Measurements from ENCODE around the gene RSRC2. TPM values are rescaled to one million over a fixed set of nuclear protein-coding genes. Genes with fewer than 3 reads are reported as not detected.

Gene RSRC2
- total and polyA plus RNA-seq, 9 of the 15 experiments (the other 6 are each of a cell fraction or from before 2014, with no cell fraction given): 52.6 to 123 (median 80.3) TPM

DNA sequence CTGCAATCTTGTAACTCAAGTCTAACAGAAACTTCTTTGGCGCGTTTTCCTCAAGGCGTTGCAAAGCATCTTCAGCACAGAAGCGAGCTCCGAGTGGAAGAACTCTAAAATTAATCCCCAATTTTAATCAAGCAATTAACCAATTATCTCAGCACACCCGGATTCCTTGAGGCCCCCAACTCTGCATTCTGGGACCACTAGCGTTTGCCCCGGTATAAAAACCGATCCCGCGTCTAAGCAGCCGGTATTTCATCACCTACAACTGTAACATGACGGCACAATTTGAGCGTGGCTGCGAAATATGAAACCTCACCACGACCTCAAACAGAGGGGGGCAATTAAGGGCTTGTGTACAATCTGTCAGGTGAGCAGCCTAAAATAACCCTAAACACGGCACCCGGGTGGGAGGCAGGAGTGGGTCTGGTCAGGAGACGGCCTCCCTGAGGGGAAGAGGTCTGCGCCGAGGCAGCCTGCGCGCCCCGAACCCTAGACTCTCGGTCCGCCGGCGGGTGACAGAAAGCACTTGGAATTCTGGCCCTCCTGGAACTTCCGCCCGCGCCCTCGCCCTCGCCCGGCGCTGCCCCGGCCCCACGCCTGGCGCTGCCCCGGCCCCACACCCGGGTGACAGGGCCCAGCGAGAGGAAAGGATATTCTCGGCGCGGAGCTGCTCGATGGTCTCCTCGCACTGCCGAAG, 26.6 kb downstream of the RSRC2 start (continued):
- no peak for TF ChIP-seq U2AF2 (optimal IDR thresholded peaks at IDR 0.05; ENCODE audit: low read depth, low read length)
- TF ChIP-seq EP400 (IDR thresholded peaks at IDR 0.05): peak; percentile 84
- no peak for TF ChIP-seq NR2C1 (IDR thresholded peaks at IDR 0.05)
- TF ChIP-seq NR2C1 (tag; IDR thresholded peaks at IDR 0.05): no peak
- TF ChIP-seq, protein P1, sequence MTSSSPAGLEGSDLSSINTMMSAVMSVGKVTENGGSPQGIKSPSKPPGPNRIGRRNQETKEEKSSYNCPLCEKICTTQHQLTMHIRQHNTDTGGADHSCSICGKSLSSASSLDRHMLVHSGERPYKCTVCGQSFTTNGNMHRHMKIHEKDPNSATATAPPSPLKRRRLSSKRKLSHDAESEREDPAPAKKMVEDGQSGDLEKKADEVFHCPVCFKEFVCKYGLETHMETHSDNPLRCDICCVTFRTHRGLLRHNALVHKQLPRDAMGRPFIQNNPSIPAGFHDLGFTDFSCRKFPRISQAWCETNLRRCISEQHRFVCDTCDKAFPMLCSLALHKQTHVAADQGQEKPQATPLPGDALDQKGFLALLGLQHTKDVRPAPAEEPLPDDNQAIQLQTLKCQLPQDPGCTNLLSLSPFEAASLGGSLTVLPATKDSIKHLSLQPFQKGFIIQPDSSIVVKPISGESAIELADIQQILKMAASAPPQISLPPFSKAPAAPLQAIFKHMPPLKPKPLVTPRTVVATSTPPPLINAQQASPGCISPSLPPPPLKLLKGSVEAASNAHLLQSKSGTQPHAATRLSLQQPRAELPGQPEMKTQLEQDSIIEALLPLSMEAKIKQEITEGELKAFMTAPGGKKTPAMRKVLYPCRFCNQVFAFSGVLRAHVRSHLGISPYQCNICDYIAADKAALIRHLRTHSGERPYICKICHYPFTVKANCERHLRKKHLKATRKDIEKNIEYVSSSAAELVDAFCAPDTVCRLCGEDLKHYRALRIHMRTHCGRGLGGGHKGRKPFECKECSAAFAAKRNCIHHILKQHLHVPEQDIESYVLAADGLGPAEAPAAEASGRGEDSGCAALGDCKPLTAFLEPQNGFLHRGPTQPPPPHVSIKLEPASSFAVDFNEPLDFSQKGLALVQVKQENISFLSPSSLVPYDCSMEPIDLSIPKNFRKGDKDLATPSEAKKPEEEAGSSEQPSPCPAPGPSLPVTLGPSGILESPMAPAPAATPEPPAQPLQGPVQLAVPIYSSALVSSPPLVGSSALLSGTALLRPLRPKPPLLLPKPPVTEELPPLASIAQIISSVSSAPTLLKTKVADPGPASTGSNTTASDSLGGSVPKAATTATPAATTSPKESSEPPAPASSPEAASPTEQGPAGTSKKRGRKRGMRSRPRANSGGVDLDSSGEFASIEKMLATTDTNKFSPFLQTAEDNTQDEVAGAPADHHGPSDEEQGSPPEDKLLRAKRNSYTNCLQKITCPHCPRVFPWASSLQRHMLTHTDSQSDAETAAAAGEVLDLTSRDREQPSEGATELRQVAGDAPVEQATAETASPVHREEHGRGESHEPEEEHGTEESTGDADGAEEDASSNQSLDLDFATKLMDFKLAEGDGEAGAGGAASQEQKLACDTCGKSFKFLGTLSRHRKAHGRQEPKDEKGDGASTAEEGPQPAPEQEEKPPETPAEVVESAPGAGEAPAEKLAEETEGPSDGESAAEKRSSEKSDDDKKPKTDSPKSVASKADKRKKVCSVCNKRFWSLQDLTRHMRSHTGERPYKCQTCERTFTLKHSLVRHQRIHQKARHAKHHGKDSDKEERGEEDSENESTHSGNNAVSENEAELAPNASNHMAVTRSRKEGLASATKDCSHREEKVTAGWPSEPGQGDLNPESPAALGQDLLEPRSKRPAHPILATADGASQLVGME (CRISPR knock-in tag; IDR thresholded peaks at IDR 0.05): no peak
- no peak for TF ChIP-seq RBM34 (IDR thresholded peaks at IDR 0.05; ENCODE audit: borderline replicate concordance, insufficient read depth, low read length)
- no peak for TF ChIP-seq ZNF586 (CRISPR knock-in tag; conservative IDR thresholded peaks at IDR 0.05)
- TF ChIP-seq SRSF7 (optimal IDR thresholded peaks at IDR 0.05; ENCODE audit: low read depth, low read length): no peak
- TF ChIP-seq, protein P2, sequence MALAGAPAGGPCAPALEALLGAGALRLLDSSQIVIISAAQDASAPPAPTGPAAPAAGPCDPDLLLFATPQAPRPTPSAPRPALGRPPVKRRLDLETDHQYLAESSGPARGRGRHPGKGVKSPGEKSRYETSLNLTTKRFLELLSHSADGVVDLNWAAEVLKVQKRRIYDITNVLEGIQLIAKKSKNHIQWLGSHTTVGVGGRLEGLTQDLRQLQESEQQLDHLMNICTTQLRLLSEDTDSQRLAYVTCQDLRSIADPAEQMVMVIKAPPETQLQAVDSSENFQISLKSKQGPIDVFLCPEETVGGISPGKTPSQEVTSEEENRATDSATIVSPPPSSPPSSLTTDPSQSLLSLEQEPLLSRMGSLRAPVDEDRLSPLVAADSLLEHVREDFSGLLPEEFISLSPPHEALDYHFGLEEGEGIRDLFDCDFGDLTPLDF (CRISPR knock-in tag; IDR thresholded peaks at IDR 0.05): no peak
- TF ChIP-seq C11orf30 (IDR thresholded peaks at IDR 0.05; ENCODE audit: low read depth): peak; percentile 33; the same call in 1 of the 2 replicates
- no peak for TF ChIP-seq KLF13 (tag; IDR thresholded peaks at IDR 0.05; ENCODE audit: borderline replicate concordance, low read depth)
- TF ChIP-seq CREM (IDR thresholded peaks at IDR 0.05; ENCODE audit: low read depth): peak; percentile 79
- TF ChIP-seq, protein P3, sequence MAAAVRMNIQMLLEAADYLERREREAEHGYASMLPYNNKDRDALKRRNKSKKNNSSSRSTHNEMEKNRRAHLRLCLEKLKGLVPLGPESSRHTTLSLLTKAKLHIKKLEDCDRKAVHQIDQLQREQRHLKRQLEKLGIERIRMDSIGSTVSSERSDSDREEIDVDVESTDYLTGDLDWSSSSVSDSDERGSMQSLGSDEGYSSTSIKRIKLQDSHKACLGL (CRISPR knock-in tag; IDR thresholded peaks at IDR 0.05; ENCODE audit: borderline replicate concordance, poor library complexity, severe bottlenecking): no peak
- TF ChIP-seq, protein P4, sequence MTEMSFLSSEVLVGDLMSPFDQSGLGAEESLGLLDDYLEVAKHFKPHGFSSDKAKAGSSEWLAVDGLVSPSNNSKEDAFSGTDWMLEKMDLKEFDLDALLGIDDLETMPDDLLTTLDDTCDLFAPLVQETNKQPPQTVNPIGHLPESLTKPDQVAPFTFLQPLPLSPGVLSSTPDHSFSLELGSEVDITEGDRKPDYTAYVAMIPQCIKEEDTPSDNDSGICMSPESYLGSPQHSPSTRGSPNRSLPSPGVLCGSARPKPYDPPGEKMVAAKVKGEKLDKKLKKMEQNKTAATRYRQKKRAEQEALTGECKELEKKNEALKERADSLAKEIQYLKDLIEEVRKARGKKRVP (CRISPR knock-in tag; IDR thresholded peaks at IDR 0.05): peak; percentile 71; the same call in 1 of the 2 replicates
- TF ChIP-seq POLR2H (tag; IDR thresholded peaks at IDR 0.05; ENCODE audit: low read depth): no peak
- no peak; the same call in 1 of the 2 replicates for TF ChIP-seq MYBL2 (IDR thresholded peaks at IDR 0.05; ENCODE audit: low read depth)
- TF ChIP-seq MYBL2 (CRISPR knock-in tag; IDR thresholded peaks at IDR 0.05; ENCODE audit: borderline replicate concordance): no peak
- TF ChIP-seq SNIP1 (IDR thresholded peaks at IDR 0.05; ENCODE audit: low read depth): no peak

All from K562 (cell line).